ENCODE data around the gene ASTN2. TPM values are rescaled to one million over a fixed set of nuclear protein-coding genes. Genes with fewer than 3 reads are reported as not detected.

The ASTN2 gene
- total RNA-seq, 1 experiment from 2014 or later = 4.8 TPM

- TF ChIP-seq, protein P1, sequence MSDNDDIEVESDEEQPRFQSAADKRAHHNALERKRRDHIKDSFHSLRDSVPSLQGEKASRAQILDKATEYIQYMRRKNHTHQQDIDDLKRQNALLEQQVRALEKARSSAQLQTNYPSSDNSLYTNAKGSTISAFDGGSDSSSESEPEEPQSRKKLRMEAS (IDR thresholded peaks at IDR 0.05) = no peak
- TF ChIP-seq ZFX (IDR thresholded peaks at IDR 0.05) (no peak), JUND (IDR thresholded peaks at IDR 0.05) (no peak), ATF3 (IDR thresholded peaks at IDR 0.05) (no peak), SRF (IDR thresholded peaks at IDR 0.05; ENCODE audit: low read depth) (no peak), EGR1 (IDR thresholded peaks at IDR 0.05; ENCODE audit: low read depth) (no peak)
These were observed 855.9 kb downstream of the ASTN2 start (continued) for GRCh38 chr9:116558818-116559540.

DNA sequence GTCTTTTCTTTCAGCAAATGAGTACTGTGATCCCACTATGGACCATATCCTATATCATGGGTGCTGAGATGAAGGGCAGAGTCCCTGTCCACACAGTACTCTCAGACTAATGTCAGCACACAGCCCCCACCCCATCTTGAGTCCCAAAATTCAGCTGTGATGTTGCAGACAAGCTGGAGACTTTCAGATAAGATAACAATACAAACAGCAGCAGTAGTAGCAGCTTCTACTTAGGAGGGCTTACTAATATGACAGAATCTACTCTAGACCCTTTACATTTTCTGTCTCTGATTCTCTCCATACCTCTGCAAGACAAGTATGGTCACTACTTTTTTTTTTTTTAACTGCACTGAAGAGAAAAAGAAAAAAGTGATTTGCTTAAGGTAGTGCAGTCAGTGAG, 856.8 kb downstream of the ASTN2 start:
- intact Hi-C loops (cut with micrococcal nuclease) = loop anchor here (10.0 kb wide), 1 partner anchor 553 kb away; no protein-coding TSS in a partner anchor
- H3K9me2 ChIP-seq (ENCODE audit: insufficient read depth) = no peaks in the 10 kb centered on the region
- TF ChIP-seq CBX3 (IDR thresholded peaks at IDR 0.05; ENCODE audit: low read depth) (no peak), CTCF (IDR thresholded peaks at IDR 0.05 in 2 of 3, conservative IDR thresholded peaks at IDR 0.05 in 1 of 3; ENCODE audit: borderline replicate concordance in 1 of 3, insufficient read depth in 1 of 3, low read depth in 2 of 3, low read length in 2 of 3) (no peak), REST (IDR thresholded peaks at IDR 0.05; ENCODE audit: low read depth) (no peak), EGR1 (IDR thresholded peaks at IDR 0.05; ENCODE audit: low read depth) (no peak), YY1 (IDR thresholded peaks at IDR 0.05; ENCODE audit: extremely low read depth, insufficient replicate concordance, low read depth, low read length) (no peak), ZNF274 (IDR thresholded peaks at IDR 0.05; ENCODE audit: low read depth, low read length) (no peak), ATF3 (IDR thresholded peaks at IDR 0.05) (no peak), EZH2phosphoT487 (IDR thresholded peaks at IDR 0.05; ENCODE audit: borderline replicate concordance) (no peak), TCF7L2 (IDR thresholded peaks at IDR 0.05; ENCODE audit: borderline replicate concordance, extremely low read depth, insufficient read depth, insufficient read length) (no peak), JUND (IDR thresholded peaks at IDR 0.05) (no peak)
- ChIA-PET POLR2A (no interaction called here), CTCF (no interaction called here), RAD21 (ENCODE audit: low non-redundant PET in 1 of 2, low total read pairs in 2 of 2, uncharacterized antibody in 2 of 2, unreplicated experiment in 2 of 2) (no interaction called here)
- H3K27me3 ChIP-seq (ENCODE audit: insufficient read depth, low read length) = 0 out of 2 replicates have a peak, but pooled peaks cover 3% of the 10 kb centered on the region
- H3K4me3 ChIP-seq (replicated peaks in 1 of 2; ENCODE audit: low read depth in 1 of 2, low read length in 2 of 2) = no peak overlapping the region
- ATAC-seq = no peak
- BruUV-seq (replicated peaks) = no TSS peak
- H3K27ac ChIP-seq (ENCODE audit: low read depth, low read length) = no peak overlapping the region
- H3K4me1 ChIP-seq (ENCODE audit: control insufficient read depth in 1 of 2, insufficient read depth in 2 of 2, low read length in 2 of 2) = no peaks in the 10 kb centered on the region
- H3K79me2 ChIP-seq (ENCODE audit: insufficient read depth, low read length) = no peaks in the 10 kb centered on the region
- no peaks in the 10 kb centered on the region for H3K36me3 ChIP-seq (ENCODE audit: control insufficient read depth in 1 of 2, insufficient read depth in 2 of 2, low read length in 2 of 2)
- no peak overlapping the region for H3K4me2 ChIP-seq (ENCODE audit: low read length)
- no peak overlapping the region for H3K9ac ChIP-seq (ENCODE audit: low read length)
- DNase-seq (ENCODE audit: low read depth, low spot score) = no peak
- H2AFZ ChIP-seq (ENCODE audit: low read depth, low read length, poor library complexity, severe bottlenecking) = no peak overlapping the region
- H3K9me3 ChIP-seq (ENCODE audit: control insufficient read depth in 1 of 2, insufficient read depth in 1 of 2, low read depth in 1 of 2, low read length in 2 of 2) = no peaks in the 10 kb centered on the region
- H4K20me1 ChIP-seq (ENCODE audit: insufficient read depth) = no peaks in the 10 kb centered on the region
